ENCODE measurements around the gene STEEP1.

Gene STEEP1

DNA sequence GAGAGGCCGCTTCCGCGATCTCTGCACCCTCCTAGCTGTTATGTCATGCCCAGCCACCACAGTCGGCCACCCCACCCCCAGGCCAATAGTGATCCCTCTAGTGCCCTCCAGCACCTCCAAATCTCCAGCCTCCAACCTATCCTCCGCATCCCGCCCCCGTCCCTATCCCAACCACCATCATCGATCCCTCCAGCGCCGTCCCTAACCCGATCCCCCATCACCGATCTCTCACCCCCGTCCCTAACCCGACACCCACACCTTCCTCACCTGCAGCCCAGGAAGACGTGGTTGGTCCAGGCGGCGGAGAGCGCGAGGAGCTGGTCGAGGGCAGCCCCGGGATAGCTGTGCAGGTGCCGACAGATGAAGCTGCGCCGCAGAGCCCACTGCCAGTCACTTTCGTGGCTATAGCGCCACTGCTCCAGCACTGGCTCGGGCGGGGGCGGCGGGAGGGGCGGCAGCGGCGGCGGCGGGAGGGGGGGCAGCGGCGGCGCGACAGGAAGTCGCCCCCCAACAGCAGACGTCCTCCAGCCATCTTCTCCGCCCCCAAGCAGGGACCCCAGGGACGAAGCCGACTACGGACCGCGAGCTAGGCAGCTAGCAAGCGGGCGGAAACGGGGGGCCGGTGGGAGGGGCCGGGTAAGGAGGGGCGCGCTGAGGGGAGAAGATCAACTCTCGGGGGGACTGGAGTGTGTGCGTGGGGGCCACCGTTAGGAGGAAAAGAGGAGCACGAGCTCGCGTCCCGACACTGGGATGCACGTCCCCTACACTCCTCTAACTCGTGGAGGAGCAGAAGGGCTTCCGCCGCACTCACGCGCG is 40.5 kb upstream of the STEEP1 start:
- no peaks in the 10 kb centered on the region for H3K36me3 ChIP-seq (ENCODE audit: control insufficient read depth, insufficient read depth, low read length)
- H3K27me3 ChIP-seq (ENCODE audit: control insufficient read depth, insufficient read depth, low read length), result no peaks in the 10 kb centered on the region
- H3K4me2 ChIP-seq (ENCODE audit: low read length), result peak overlapping the region; percentile 68
- peak overlapping the region; percentile 79 for H3K4me3 ChIP-seq (ENCODE audit: low read depth, low read length)
- peak overlapping the region; percentile 2 for H3K9ac ChIP-seq
- no peaks in the 10 kb centered on the region for H3K79me2 ChIP-seq
- TF ChIP-seq, protein P1, sequence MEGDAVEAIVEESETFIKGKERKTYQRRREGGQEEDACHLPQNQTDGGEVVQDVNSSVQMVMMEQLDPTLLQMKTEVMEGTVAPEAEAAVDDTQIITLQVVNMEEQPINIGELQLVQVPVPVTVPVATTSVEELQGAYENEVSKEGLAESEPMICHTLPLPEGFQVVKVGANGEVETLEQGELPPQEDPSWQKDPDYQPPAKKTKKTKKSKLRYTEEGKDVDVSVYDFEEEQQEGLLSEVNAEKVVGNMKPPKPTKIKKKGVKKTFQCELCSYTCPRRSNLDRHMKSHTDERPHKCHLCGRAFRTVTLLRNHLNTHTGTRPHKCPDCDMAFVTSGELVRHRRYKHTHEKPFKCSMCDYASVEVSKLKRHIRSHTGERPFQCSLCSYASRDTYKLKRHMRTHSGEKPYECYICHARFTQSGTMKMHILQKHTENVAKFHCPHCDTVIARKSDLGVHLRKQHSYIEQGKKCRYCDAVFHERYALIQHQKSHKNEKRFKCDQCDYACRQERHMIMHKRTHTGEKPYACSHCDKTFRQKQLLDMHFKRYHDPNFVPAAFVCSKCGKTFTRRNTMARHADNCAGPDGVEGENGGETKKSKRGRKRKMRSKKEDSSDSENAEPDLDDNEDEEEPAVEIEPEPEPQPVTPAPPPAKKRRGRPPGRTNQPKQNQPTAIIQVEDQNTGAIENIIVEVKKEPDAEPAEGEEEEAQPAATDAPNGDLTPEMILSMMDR (IDR thresholded peaks at IDR 0.05), result no peak
- H3K27ac ChIP-seq, result peak overlapping the region; percentile 83
- H2AFZ ChIP-seq, result peak overlapping the region; percentile 93
- no peaks in the 10 kb centered on the region for H3K4me1 ChIP-seq
- no peaks in the 10 kb centered on the region for H3K9me3 ChIP-seq (ENCODE audit: control insufficient read depth, low read length)

DNA sequence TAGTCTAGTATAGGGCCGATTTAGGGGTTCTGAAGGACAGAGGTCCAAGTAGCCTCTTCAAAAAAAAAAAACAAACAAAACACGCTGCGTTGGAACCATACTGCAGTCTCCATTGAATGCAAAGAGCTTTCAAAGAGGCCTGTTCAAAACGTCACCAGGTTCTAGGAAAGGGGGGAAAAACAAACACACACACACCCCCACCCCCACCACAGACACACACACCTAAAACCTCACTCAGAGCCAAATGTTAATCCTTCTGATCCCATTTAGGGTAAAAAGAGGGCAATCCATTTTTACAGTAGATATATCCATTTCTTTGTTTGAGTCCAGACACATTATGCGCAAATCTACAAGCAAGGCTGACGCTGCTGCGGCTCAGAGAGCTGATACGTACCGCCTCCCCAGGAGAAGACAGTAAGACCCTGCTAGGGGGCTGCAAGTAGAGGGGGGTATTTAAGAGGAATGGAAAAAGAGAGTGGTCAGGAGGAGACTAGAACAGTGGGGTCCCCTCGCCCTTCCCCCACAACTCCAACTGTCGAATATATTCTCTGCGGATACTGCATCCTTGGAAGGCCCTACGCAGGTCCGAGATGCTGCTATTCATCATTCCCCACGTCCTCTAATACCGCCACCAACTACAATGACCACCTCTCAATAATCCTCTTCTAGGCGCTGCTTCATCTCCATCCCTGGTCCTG is 39.7 kb upstream of the STEEP1 start:
- Histone ChIP-seq H3K4me1 (no peaks in the 10 kb centered on the region), H3K27ac (no peak overlapping the region), H3K9me3 (ENCODE audit: control insufficient read depth, low read length) (no peaks in the 10 kb centered on the region), H2AFZ (peak overlapping the region; percentile 93), H3K9ac (no peak overlapping the region), H3K79me2 (no peaks in the 10 kb centered on the region), H3K4me3 (ENCODE audit: low read depth, low read length) (peak overlapping the region; percentile 79), H3K36me3 (ENCODE audit: control insufficient read depth, insufficient read depth, low read length) (no peaks in the 10 kb centered on the region), H3K4me2 (ENCODE audit: low read length) (peak overlapping the region; percentile 68), H3K27me3 (ENCODE audit: control insufficient read depth, insufficient read depth, low read length) (no peaks in the 10 kb centered on the region)
- TF ChIP-seq, protein P1 (IDR thresholded peaks at IDR 0.05), result no peak

DNA sequence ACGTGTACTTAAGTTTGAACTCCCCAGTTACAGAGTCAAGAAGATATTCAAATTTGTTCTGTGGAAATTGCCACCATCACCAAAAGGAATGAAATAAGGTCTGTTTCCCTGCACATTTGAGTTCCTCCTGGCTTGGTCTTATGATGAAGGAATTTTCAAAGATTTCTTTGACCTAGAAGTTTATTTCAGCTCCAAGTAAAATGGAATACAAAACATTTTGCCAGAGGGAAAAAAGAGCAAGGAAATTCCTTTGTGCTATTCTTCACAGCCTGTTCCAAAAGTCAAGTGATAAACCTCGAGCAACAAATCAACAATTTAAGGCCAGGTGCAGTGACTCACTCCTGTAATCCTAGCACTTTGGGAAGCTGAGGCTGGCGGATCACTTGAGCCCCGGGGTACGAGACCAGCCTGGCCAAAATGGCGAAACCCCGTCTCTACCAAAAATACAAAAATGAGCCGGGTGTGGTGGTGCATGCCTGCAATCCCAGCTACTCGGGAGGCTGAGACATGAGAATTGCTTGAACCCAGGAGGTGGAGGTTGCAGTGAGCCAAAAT is 37.6 kb upstream of the STEEP1 start:
- no peak overlapping the region for H3K27ac ChIP-seq
- H3K9me3 ChIP-seq (ENCODE audit: control insufficient read depth, low read length), result no peaks in the 10 kb centered on the region
- no peaks in the 10 kb centered on the region for H3K36me3 ChIP-seq (ENCODE audit: control insufficient read depth, insufficient read depth, low read length)
- no peak overlapping the region for H3K4me3 ChIP-seq (ENCODE audit: low read depth, low read length)
- H3K9ac ChIP-seq, result no peak overlapping the region
- no peaks in the 10 kb centered on the region for H3K4me1 ChIP-seq
- TF ChIP-seq, protein P1 (IDR thresholded peaks at IDR 0.05), result no peak
- no peak overlapping the region for H2AFZ ChIP-seq
- no peak overlapping the region for H3K4me2 ChIP-seq (ENCODE audit: low read length)
- no peaks in the 10 kb centered on the region for H3K27me3 ChIP-seq (ENCODE audit: control insufficient read depth, insufficient read depth, low read length)
- H3K79me2 ChIP-seq, result no peaks in the 10 kb centered on the region

DNA sequence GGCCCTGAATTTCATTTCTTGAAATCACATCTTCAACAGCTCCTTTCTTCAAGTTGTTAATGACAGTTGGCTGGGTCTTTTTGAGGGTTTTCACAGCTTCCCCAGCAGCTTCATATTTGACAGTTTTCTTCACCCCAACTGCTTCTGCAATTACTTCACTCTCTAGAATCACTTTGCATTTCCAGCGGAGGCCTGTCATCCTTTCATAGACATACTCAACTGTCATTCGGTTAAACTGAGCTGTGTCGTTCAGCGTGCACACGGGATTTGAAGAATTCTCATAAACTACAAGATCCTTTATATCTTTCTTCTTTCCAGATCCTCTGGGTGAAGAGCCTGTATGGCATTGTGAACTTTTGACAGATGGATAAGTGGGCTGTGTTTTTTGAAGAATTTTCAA is 24.6 kb upstream of the STEEP1 start:
- Histone ChIP-seq H3K79me2 (no peaks in the 10 kb centered on the region), H2AFZ (no peak overlapping the region), H3K36me3 (ENCODE audit: control insufficient read depth, insufficient read depth, low read length) (no peaks in the 10 kb centered on the region), H3K9ac (no peak overlapping the region), H3K27me3 (ENCODE audit: control insufficient read depth, insufficient read depth, low read length) (no peaks in the 10 kb centered on the region), H3K4me1 (no peaks in the 10 kb centered on the region), H3K9me3 (ENCODE audit: control insufficient read depth, low read length) (no peaks in the 10 kb centered on the region), H3K4me2 (ENCODE audit: low read length) (no peak overlapping the region), H3K27ac (no peak overlapping the region), H3K4me3 (ENCODE audit: low read depth, low read length) (no peak overlapping the region)
- TF ChIP-seq, protein P1 (IDR thresholded peaks at IDR 0.05), result no peak
